GM19099 (cell line): ENCODE results near the gene DUS1L.

ENCODE experiments used
- POLR2A ChIP-seq: IDR thresholded peaks from 3 replicates; pipeline ENCODE4 v1.6.1; 2011; ENCODE audit warnings: low read depth; ENCODE audit not compliant: insufficient read length; ENCODE audit errors: extremely low read depth

DUS1L gene

DNA sequence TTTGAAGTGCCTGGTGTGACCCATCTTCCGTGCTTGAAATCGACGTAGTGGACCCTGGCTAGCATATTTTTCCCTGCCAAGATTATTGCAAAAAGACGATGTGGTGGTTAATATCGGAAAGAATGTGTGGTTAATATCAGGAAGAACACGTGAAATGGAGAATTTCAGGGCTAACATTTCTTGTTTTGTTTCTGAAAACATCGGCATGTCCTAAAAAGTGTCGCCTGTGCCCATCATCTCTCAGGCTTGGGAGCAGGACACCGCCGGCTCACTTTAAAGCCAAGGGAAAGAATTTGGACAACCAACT, 27.8 kb downstream of the DUS1L start:
- no peak for TF ChIP-seq POLR2A

- TF ChIP-seq POLR2A: peak; percentile 98
Observed at GRCh38 chr17:82037092-82037888, 28.3 kb downstream of the DUS1L start, which contains the start of gene DCXR. Gene DCXR, minus strand, starts transcription at chr17:82037697. Its CDS starts 15 bp downstream, at chr17:82037682.

- no peak for TF ChIP-seq POLR2A
Observed at GRCh38 chr17:82036634-82037091, 28.9 kb downstream of the DUS1L start.

- no peak for TF ChIP-seq POLR2A
Observed at GRCh38 chr17:82035956-82036633, 29.5 kb downstream of the DUS1L start.

DNA sequence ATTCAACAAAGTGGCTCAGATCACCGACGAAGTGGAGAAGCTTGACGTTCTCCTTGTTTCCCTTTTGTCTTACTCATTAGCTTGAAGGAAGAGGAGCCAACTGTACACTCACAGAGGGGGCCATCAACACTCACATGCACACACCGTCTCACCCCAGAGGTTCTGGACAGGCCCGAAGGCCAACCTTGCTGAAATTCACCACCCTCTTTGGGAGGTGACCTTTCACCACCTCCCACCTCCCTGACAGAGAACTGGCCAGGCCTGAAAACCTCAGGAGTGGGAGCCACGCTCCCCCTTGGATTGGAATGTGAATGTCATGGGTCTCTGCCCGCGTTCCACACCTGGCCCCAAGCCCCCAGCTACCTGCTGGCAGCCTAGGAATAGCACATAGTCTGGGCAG, 30.1 kb downstream of the DUS1L start:
- TF ChIP-seq POLR2A: no peak

GRCh38 chr17:82034371-82035011, 31.1 kb downstream of the DUS1L start:
- TF ChIP-seq POLR2A: no peak

DNA sequence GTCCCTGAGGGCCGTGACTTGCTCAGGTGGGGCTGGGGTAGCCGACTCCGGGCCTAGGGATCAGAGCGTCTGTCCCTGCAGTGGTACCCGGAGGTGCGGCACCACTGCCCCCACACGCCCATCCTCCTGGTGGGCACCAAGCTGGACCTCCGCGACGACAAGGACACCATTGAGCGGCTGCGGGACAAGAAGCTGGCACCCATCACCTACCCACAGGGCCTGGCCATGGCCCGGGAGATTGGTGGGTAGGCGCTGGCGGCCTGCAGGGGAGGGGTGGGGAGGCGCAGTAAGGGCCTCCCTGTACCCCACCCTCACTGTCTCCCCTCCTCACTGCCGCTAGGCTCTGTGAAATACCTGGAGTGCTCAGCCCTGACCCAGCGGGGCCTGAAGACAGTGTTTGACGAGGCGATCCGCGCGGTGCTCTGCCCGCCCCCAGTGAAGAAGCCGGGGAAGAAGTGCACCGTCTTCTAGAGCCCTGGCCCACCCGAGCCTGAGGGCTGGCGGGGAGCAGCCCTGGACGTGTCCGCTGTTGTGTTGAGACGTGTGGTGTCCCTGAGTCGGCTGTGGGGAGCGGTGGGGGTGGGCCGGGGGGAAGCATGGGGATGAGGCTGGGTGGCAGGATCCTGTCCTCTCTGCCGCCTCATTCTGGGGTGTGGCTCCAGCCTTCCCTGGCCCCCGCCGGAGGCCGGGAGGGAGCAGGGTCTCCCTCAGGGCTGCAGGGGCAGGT, 32.1 kb downstream of the DUS1L start:
- no peak for TF ChIP-seq POLR2A

- TF ChIP-seq POLR2A: no peak
Observed at GRCh38 chr17:82031885-82032627, 33.5 kb downstream of the DUS1L start.

DNA sequence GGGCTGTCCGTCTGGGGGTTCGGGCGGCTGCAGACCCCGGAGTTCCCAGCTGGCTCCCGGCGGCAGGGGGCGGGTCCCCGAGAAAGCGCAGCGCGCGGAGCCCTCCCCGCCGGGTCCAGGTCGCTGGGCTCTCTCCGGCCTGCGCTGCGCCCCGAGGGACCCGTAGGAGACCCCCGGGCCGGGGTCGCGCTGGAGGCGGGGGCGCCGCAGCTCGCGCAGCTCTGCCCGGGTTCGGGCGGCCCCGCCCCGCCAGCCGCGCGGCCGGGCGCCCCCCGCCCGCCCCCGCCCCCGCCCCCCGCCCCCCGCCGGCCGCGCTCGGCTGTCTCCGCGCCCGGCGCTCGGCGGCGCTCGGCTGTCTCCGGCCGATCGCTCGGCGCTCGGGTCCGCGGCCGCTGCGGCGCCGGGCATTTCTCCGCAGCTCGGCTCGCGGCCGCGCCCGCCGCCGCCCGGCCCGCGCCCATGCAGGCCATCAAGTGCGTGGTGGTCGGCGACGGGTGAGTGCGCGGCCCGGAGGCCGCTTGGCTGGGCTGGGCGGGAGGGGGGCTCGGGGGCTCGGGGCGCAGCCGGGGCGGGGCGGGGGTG, 34.2 kb downstream of the DUS1L start, which contains the start of gene RAC3:
TSS of gene RAC3 (plus strand) at position 376 of the 582 bp plus-strand sequence. CDS start at position 460, 84 bp downstream.
- TF ChIP-seq POLR2A: no peak

DNA sequence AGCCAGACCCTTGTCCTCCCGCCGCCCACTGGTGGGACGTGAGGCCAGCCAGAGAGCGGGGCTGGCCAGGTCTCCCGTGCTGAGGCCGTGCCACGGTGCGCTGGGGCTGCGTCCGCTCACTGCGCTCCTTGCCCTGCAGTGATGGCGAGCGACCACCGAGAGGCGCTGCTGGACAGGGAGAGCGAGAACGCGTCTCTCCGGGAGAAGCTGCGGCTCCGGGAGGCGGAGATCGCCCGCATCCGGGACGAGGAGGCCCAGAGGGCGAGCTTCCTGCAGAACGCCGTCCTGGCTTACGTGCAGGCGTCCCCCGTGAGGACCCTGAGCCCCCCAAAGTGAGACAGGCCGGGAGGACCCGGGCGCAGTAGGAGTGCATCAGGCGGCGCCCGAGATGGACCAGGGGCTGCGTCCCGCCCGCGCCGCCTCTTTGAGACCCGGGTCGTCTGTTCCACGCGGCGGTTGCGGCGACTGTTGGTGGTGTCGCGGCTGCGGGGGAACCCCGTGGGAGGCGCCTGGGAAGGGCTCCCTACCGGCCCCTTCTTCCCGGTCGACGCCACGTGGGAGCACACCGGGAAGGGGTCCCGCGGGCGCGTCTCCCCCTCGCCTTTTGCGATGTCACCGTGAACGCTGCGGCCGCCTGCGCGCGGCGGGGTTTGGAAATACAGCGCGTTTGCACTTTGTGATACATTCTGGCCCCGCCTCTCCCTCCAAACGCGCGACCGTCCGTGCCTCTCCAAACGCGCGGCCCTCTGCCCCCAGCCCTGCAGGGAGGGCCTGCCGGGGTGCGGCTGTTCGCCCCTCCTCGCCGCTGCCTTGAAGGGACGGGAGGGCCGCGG, 34.9 kb downstream of the DUS1L start:
- no peak for TF ChIP-seq POLR2A

DNA sequence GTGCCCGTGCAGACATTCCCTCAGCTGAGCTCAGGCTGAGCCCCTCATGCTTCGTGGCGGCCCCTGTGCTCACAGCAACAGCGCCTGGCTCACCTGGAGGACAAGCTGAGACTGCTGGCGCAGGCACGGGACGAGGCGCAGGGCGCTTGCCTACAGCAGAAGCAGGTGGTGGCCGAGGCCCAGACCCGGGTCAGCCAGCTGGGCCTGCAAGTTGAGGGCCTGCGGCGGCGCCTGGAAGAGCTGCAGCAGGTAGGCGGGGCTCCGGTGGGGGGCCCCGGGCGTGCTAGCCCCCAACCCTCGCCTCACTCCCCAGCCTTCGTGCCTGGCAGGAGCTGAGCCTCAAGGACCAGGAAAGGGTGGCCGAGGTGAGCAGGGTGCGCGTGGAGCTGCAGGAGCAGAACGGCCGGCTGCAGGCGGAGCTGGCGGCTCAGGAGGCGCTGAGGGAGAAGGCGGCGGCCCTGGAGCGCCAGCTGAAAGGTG, 35.6 kb downstream of the DUS1L start:
- no peak for TF ChIP-seq POLR2A

DNA sequence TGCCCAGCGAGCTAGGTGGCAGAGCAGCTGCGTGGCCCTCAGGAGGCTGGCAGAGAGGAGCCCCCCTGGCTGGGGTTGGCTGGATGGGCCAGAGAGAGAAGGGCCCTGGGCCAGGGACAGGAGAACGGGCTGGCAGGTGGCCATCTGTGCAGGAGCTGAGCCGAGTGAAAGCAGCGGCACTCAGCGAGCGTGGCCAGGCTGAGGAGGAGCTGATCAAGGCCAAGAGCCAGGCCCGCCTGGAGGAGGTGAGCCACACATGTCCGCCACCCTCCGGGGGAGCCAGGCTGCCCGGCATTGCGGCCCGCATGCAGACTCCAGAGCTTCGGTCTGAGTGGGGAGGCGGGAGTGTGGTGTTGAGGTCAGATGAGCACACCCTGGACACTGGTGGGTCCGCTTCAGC, 36.2 kb downstream of the DUS1L start:
- TF ChIP-seq POLR2A: no peak

GRCh38 chr17:82028966-82029365, 36.6 kb downstream of the DUS1L start:
- TF ChIP-seq POLR2A: no peak
